Neuronal stem cell (in vitro differentiated cells): ENCODE measurements around the gene RPS6KA2.

ENCODE experiments used
- DNase-seq: peaks from one replicate; pipeline ENCODE4 v3.0.0-alpha.2; 2013; ENCODE audit warnings: low spot score
- H2AFZ ChIP-seq: one replicate; pipeline ENCODE4 v1.6.1; 2013; ENCODE audit warnings: mild to moderate bottlenecking, low read length, inconsistent platforms
- H2AK5ac ChIP-seq: 2 replicates; pipeline ENCODE4 v1.6.1; 2013; ENCODE audit warnings: low read depth, mild to moderate bottlenecking, inconsistent platforms, low read length, moderate library complexity, mixed read lengths
- H2BK120ac ChIP-seq: 2 replicates; pipeline ENCODE4 v1.6.1; 2013; ENCODE audit warnings: low read depth, mild to moderate bottlenecking, inconsistent platforms, low read length, moderate library complexity, mixed read lengths
- H2BK12ac ChIP-seq: one replicate; pipeline ENCODE4 v1.6.1; 2013; ENCODE audit warnings: low read length, inconsistent platforms
- H2BK15ac ChIP-seq: 2 replicates; pipeline ENCODE4 v1.6.1; 2013; ENCODE audit warnings: mild to moderate bottlenecking, low read length, inconsistent platforms, mixed read lengths
- H2BK5ac ChIP-seq: one replicate; pipeline ENCODE4 v1.6.1; 2013; ENCODE audit warnings: inconsistent platforms, mild to moderate bottlenecking, low read length, moderate library complexity
- H3K14ac ChIP-seq: one replicate; pipeline ENCODE4 v1.6.1; 2013; ENCODE audit warnings: low read length, inconsistent platforms
- H3K18ac ChIP-seq: 2 replicates; pipeline ENCODE4 v1.6.1; 2013; ENCODE audit warnings: low read length, inconsistent platforms
- H3K23ac ChIP-seq: 2 replicates; pipeline ENCODE4 v1.6.1; 2013; ENCODE audit warnings: low read depth, mild to moderate bottlenecking, mixed read lengths, low read length, inconsistent platforms; ENCODE audit not compliant: poor library complexity
- H3K27ac ChIP-seq: replicated peaks from 3 replicates; pipeline ENCODE4 v1.5.1; 2013; ENCODE audit warnings: low read length, inconsistent platforms
- H3K27me3 ChIP-seq, 3 experiments: 2 replicates each; pipeline ENCODE4 v1.6.1; 2013; ENCODE audit warnings: low read length in 3 of 3, mild to moderate bottlenecking in 2 of 3, inconsistent platforms in 1 of 3, low read depth in 1 of 3, mixed read lengths in 1 of 3, moderate library complexity in 1 of 3; ENCODE audit not compliant: control insufficient read depth in 3 of 3, insufficient read depth in 3 of 3
- H3K36me3 ChIP-seq, 2 donors: replicated peaks in 1 of 2; 2 replicates each; pipeline ENCODE4 v1.6.1; 2013; ENCODE audit warnings: low read length in 2 of 2; ENCODE audit not compliant: control insufficient read depth in 2 of 2, insufficient read depth in 2 of 2
- H3K4ac ChIP-seq: 2 replicates; pipeline ENCODE4 v1.6.1; 2013; ENCODE audit warnings: inconsistent platforms, mild to moderate bottlenecking, low read length, moderate library complexity
- H3K4me1 ChIP-seq, 2 donors: 1 replicate in 1 of 2; 2 replicates in 1 of 2; pipeline ENCODE4 v1.6.1; 2013; ENCODE audit warnings: low read length in 2 of 2, low read depth in 1 of 2; ENCODE audit not compliant: control insufficient read depth in 2 of 2, insufficient read depth in 1 of 2
- H3K4me2 ChIP-seq: one replicate; pipeline ENCODE4 v1.6.1; 2013; ENCODE audit warnings: mild to moderate bottlenecking, low read length, inconsistent platforms; ENCODE audit not compliant: insufficient read depth, poor library complexity, severe bottlenecking
- H3K4me3 ChIP-seq, 2 donors: 2 replicates each; pipeline ENCODE4 v1.5.1; 2013; ENCODE audit warnings: low read length in 2 of 2, mild to moderate bottlenecking in 2 of 2, inconsistent platforms in 1 of 2, moderate library complexity in 1 of 2
- H3K79me1 ChIP-seq: one replicate; pipeline ENCODE4 v1.6.1; 2013; ENCODE audit warnings: low read depth, mild to moderate bottlenecking, inconsistent platforms, low read length, moderate library complexity
- H3K9ac ChIP-seq: one replicate; pipeline ENCODE4 v1.6.1; 2013; ENCODE audit warnings: mild to moderate bottlenecking, low read depth, low read length, inconsistent platforms; ENCODE audit not compliant: poor library complexity
- H3K9me3 ChIP-seq, 2 donors: replicated peaks in 1 of 2; 2 replicates each; pipeline versions ENCODE3 to v1.6.1; 2013; ENCODE audit warnings: low read length in 2 of 2, mild to moderate bottlenecking in 2 of 2, inconsistent platforms in 1 of 2, low read depth in 1 of 2, mixed read lengths in 1 of 2, moderate library complexity in 1 of 2; ENCODE audit not compliant: control insufficient read depth in 2 of 2, insufficient read depth in 1 of 2
- H4K8ac ChIP-seq: one replicate; pipeline ENCODE4 v1.6.1; 2013; ENCODE audit warnings: low read depth, mild to moderate bottlenecking, inconsistent platforms, low read length, moderate library complexity
- H4K91ac ChIP-seq: one replicate; pipeline ENCODE4 v1.6.1; 2013; ENCODE audit warnings: low read length, low read depth, mild to moderate bottlenecking, inconsistent platforms; ENCODE audit not compliant: poor library complexity
- WGBS, 2 donors: extraction: QIAGEN DNeasy Blood & Tissue Kit; methylation state at CpG; one replicate each; pipeline ENCODE4 v1.1.7; 2013; ENCODE audit warnings: missing lambda C conversion rate in 2 of 2, mixed read lengths in 1 of 2; ENCODE audit not compliant: insufficient read length in 2 of 2, insufficient replicate concordance in 1 of 2; ENCODE audit errors: extremely low coverage in 2 of 2; 5-methylcytosine and 5-hydroxymethylcytosine counted together

RPS6KA2 gene

DNA sequence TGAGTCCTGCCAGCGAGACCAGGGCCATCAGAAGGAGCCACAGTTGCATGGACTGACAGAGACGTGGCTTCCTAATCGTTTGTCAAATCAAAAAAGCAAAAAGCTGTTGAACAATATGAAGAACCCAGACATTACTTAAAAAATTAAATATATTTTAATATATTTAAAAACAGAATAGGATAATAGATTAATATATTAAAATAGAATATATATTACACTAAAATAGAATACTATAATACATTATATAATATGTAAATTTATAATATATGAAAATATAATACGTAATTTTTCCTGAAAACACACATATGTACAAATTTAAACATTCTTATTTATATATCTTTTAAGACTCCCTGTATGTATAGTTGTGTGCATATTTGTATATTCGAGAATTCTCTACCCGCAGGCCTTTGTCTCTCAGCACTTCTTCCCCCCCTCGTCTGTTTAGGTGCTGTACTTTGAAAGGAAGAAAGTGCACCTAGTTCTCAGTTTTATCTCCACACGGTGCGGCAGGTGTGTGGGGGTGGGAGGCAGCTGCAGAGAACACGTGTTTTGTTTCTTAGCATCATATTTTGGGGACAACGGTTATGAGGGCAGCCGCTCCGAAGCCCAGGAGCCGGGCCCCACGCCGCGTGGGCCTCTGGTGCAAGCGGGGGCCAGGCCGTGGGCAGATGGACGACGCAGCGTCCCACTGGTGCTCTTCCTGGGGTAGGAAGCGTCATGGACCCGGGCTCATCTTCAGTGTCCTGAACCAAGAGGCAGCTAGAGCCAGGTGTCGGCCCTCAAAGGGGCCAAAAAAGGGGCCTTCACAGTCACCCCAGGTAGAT lies 172.1 kb downstream of the RPS6KA2 start:
- H3K27ac ChIP-seq: no peak overlapping the region
- H3K23ac ChIP-seq: peak overlapping the region; percentile 10
- no peak overlapping the region for H4K8ac ChIP-seq
- no peak overlapping the region for H4K91ac ChIP-seq
- no peaks in the 10 kb centered on the region for H3K4me1 ChIP-seq
- H2BK12ac ChIP-seq: no peak overlapping the region
- H3K18ac ChIP-seq: no peak overlapping the region
- H3K4me3 ChIP-seq: no peak overlapping the region
- H2AK5ac ChIP-seq: no peak overlapping the region
- H2BK5ac ChIP-seq: no peak overlapping the region
- H2BK15ac ChIP-seq: no peak overlapping the region
- no CpG with 5 or more reads among the region's 25 CpGs for WGBS, 2 donors
- H3K4me2 ChIP-seq: no peak overlapping the region
- H3K9ac ChIP-seq: no peak overlapping the region
- H2BK120ac ChIP-seq: no peak overlapping the region
- peaks cover 8 to 22% of the 10 kb centered on the region in 2 donors for H3K9me3 ChIP-seq
- H3K36me3 ChIP-seq: peaks cover 7 to 34% of the 10 kb centered on the region in 2 donors
- H3K79me1 ChIP-seq: no peaks in the 10 kb centered on the region
- no peaks in the 10 kb centered on the region for H3K27me3 ChIP-seq
- H2AFZ ChIP-seq: no peak overlapping the region
- peak overlapping the region; percentile 47 for H3K14ac ChIP-seq
- DNase-seq: no peak
- H3K4ac ChIP-seq: no peak overlapping the region

DNA sequence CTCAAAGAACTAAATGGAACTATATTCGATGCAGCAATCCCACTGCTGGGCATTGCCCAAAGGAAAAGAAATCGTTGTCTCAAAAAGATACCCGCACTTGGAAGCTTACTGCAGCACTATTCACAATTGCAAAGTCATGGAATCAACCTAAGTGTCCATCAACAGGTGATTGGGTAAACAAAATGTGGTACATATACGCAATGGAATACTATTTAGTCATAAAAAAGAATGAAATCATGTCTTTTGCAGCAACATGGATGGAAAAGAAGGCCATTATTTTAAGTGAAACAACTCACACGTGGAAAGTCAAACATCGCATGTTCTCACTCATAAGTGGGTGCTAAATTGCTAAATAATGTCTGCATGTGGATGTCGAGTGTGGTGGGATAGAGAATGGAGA lies 173.4 kb downstream of the RPS6KA2 start:
- no peak overlapping the region for H3K14ac ChIP-seq
- no peak overlapping the region for H2AFZ ChIP-seq
- H2BK15ac ChIP-seq: no peak overlapping the region
- H3K4me1 ChIP-seq: no peaks in the 10 kb centered on the region
- H2BK12ac ChIP-seq: no peak overlapping the region
- peaks cover 13 to 28% of the 10 kb centered on the region in 2 donors for H3K9me3 ChIP-seq
- H3K36me3 ChIP-seq: peaks cover 10 to 37% of the 10 kb centered on the region in 2 donors
- DNase-seq: no peak
- H2AK5ac ChIP-seq: no peak overlapping the region
- H3K27me3 ChIP-seq: no peaks in the 10 kb centered on the region
- no peak overlapping the region for H3K18ac ChIP-seq
- H3K4ac ChIP-seq: no peak overlapping the region
- no peak overlapping the region for H4K91ac ChIP-seq
- H3K27ac ChIP-seq: no peak overlapping the region
- H3K9ac ChIP-seq: no peak overlapping the region
- no peak overlapping the region for H2BK120ac ChIP-seq
- H4K8ac ChIP-seq: no peak overlapping the region
- WGBS, 2 donors: 100% methylated on average over 1 of the region's 7 CpGs; no CpG with 5 or more reads in 1 of the 2 donors
- no peak overlapping the region for H2BK5ac ChIP-seq
- H3K79me1 ChIP-seq: no peaks in the 10 kb centered on the region
- no peak overlapping the region for H3K4me2 ChIP-seq
- no peak overlapping the region for H3K23ac ChIP-seq
- no peak overlapping the region for H3K4me3 ChIP-seq

DNA sequence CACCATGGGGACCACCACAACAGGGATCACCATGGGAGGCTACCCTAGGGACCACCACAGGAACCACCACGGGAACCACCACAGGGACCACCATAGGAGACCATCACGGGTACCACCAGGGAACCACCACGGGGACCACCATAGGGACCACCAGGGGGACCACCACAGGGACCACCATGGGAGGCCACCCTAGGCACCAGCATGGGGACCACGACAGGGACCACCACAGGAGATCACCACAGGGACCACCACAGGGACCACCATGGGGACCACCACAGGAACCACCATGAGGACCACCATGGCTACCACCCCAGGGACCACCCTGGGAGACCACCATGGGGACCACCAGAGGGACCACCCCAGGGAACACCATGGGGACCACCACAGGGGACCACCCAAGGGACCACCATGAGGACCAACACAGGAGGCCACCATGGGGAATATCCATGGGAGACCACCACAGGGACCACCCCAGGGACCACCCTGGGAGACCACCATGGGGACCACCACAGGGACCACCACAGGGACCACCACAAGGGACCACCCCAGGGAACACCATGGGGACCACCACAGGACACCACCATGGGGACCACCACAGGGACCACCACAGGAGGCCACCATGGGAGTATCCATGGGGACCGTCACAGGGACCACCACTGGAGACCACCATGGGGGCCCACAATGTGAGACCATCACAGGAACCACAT lies 176.7 kb downstream of the RPS6KA2 start:
- no CpG with 5 or more reads among the region's 5 CpGs for WGBS, 2 donors
- no peaks in the 10 kb centered on the region for H3K79me1 ChIP-seq
- no peak overlapping the region for H4K91ac ChIP-seq

DNA sequence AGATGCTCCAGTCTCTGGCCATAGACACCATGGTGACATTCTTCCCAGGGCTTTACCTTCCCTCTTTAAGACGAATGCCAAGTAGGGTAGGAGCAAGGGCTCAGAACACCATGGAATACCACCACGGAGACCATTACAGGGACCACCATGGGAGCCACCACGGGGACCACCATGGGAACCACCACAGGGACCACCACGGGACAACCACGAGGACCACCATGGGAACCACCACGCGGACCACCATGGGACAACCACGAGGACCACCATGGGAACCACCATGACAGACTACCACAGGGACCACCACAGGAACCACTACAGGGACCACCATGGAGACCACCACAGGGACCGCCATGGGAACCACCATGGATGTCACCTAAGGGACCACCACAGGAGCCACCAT lies 177.4 kb downstream of the RPS6KA2 start:
- Histone ChIP-seq H3K4ac (no peak overlapping the region), H3K4me1 (no peaks in the 10 kb centered on the region), H3K23ac (no peak overlapping the region), H2BK5ac (no peak overlapping the region), H3K14ac (no peak overlapping the region), H3K18ac (no peak overlapping the region), H2AK5ac (no peak overlapping the region), H3K36me3 (peaks cover 15 to 58% of the 10 kb centered on the region in 2 donors), H3K27me3 (no peaks in the 10 kb centered on the region), H3K79me1 (no peaks in the 10 kb centered on the region), H3K27ac (no peak overlapping the region), H2AFZ (no peak overlapping the region), H3K4me3 (peak overlapping the region in 1 of 2 donors; percentile 50), H2BK120ac (no peak overlapping the region), H4K91ac (no peak overlapping the region), H3K9me3 (peaks cover 13 to 28% of the 10 kb centered on the region in 2 donors), H2BK15ac (no peak overlapping the region), H3K9ac (no peak overlapping the region), H3K4me2 (no peak overlapping the region), H4K8ac (no peak overlapping the region), H2BK12ac (no peak overlapping the region)
- no peak for DNase-seq
- WGBS, 2 donors: no CpG with 5 or more reads among the region's 9 CpGs

More for the DNA sequence above, 176.7 kb downstream of the RPS6KA2 start:
- no peak overlapping the region for H2BK120ac ChIP-seq
- no peak overlapping the region for H2BK12ac ChIP-seq
- H3K4me3 ChIP-seq: peak overlapping the region in 1 of 2 donors; percentile 50
- no peak overlapping the region for H3K9ac ChIP-seq
- no peak overlapping the region for H4K8ac ChIP-seq
- no peak overlapping the region for H3K27ac ChIP-seq
- no peak overlapping the region for H2BK15ac ChIP-seq
- no peak overlapping the region for H3K23ac ChIP-seq
- H3K27me3 ChIP-seq: no peaks in the 10 kb centered on the region
- H2AFZ ChIP-seq: no peak overlapping the region
- H3K9me3 ChIP-seq: peaks cover 13 to 28% of the 10 kb centered on the region in 2 donors
- no peak overlapping the region for H3K4ac ChIP-seq
- H3K4me2 ChIP-seq: no peak overlapping the region
- no peak overlapping the region for H3K14ac ChIP-seq
- H3K4me1 ChIP-seq: no peaks in the 10 kb centered on the region
- no peak overlapping the region for H2AK5ac ChIP-seq
- H2BK5ac ChIP-seq: no peak overlapping the region
- no peak for DNase-seq
- peaks cover 16 to 58% of the 10 kb centered on the region in 2 donors for H3K36me3 ChIP-seq
- no peak overlapping the region for H3K18ac ChIP-seq
